ENCODE measurements around the gene GAA. TPM values are rescaled to one million over a fixed set of nuclear protein-coding genes. Genes with fewer than 3 reads are reported as not detected.

GAA gene
- total and polyA plus RNA-seq, 2 of the 13 experiments (the other 11 are each of a cell fraction or from before 2014, with no cell fraction given): 21.6 to 36.4 TPM

DNA sequence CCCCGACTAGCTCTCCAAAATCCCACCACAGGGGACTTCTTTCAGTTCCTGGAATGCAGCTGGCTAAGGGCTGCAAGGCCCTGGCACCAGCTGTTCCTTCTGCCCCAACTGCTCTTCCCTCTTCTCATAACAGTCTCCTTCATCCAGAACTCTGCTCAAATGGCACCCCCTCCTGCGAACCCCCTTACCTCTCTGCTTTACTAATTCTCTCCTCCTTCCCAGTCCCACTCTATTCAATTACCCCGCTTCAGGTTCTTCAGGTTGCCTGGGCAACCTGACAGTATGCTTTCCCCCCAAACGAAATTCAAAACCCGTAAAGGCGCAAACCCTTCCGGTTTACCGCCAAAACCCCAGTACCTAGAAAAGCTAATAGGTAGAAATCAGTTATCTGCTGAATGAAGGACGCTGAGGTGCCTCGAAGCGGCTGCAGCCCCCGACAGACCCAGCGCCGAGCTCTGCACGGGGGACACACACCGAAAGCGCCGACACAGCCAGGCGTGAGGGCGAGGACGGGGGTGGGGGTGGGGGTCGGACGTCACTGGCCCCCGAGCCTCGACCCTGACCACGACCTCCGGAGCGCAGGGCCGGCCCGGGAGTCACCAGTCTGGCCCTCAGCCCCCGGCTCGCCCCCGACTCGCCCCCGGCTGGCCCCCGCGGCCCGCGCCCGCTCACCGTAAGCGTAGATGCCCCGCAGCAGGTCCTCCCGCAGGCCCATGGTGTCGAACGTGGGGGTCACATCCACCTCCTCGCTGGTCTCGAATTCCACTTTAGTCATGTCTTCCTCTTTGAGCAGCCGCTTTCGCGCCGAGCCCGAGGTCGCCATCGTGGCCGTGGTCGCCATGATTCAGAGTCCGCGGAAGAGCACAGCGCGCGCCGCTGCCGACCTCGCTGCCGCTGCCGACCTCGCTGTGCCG is 45.0 kb downstream of the GAA start (continued):
- TF ChIP-seq, protein P1, sequence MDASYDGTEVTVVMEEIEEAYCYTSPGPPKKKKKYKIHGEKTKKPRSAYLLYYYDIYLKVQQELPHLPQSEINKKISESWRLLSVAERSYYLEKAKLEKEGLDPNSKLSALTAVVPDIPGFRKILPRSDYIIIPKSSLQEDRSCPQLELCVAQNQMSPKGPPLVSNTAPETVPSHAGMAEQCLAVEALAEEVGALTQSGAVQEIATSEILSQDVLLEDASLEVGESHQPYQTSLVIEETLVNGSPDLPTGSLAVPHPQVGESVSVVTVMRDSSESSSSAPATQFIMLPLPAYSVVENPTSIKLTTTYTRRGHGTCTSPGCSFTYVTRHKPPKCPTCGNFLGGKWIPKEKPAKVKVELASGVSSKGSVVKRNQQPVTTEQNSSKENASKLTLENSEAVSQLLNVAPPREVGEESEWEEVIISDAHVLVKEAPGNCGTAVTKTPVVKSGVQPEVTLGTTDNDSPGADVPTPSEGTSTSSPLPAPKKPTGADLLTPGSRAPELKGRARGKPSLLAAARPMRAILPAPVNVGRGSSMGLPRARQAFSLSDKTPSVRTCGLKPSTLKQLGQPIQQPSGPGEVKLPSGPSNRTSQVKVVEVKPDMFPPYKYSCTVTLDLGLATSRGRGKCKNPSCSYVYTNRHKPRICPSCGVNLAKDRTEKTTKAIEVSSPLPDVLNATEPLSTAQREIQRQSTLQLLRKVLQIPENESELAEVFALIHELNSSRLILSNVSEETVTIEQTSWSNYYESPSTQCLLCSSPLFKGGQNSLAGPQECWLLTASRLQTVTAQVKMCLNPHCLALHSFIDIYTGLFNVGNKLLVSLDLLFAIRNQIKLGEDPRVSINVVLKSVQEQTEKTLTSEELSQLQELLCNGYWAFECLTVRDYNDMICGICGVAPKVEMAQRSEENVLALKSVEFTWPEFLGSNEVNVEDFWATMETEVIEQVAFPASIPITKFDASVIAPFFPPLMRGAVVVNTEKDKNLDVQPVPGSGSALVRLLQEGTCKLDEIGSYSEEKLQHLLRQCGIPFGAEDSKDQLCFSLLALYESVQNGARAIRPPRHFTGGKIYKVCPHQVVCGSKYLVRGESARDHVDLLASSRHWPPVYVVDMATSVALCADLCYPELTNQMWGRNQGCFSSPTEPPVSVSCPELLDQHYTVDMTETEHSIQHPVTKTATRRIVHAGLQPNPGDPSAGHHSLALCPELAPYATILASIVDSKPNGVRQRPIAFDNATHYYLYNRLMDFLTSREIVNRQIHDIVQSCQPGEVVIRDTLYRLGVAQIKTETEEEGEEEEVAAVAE (CRISPR knock-in tag; IDR thresholded peaks at IDR 0.05; ENCODE audit: borderline replicate concordance): no peak
- TF ChIP-seq ZBTB8A (CRISPR knock-in tag; IDR thresholded peaks at IDR 0.05; ENCODE audit: borderline replicate concordance, low read depth) (no peak), TGIF2 (CRISPR knock-in tag; IDR thresholded peaks at IDR 0.05) (0 out of 2 replicates have a peak, but pooled peaks have one; percentile 6), ZNF274 (CRISPR knock-in tag; IDR thresholded peaks at IDR 0.05) (no peak; the same call in 1 of the 2 replicates), PCBP2 (optimal IDR thresholded peaks at IDR 0.05; ENCODE audit: low read depth, low read length, poor library complexity, severe bottlenecking) (no peak), ZNF510 (CRISPR knock-in tag; IDR thresholded peaks at IDR 0.05; ENCODE audit: low read depth) (0 out of 2 replicates have a peak, but pooled peaks have one; percentile 17), ZNF547 (CRISPR knock-in tag; IDR thresholded peaks at IDR 0.05) (peak; percentile 66; the same call in 1 of the 2 replicates), ZNF138 (CRISPR knock-in tag; IDR thresholded peaks at IDR 0.05; ENCODE audit: low read depth) (no peak; the same call in 1 of the 2 replicates), CBX1 (IDR thresholded peaks at IDR 0.05; ENCODE audit: low read depth) (no peak), ATF7-NPFF (CRISPR knock-in tag; IDR thresholded peaks at IDR 0.05; ENCODE audit: low read depth) (no peak), PAWR (CRISPR knock-in tag; IDR thresholded peaks at IDR 0.05; ENCODE audit: borderline replicate concordance) (no peak), GPN1 (CRISPR knock-in tag; IDR thresholded peaks at IDR 0.05; ENCODE audit: borderline replicate concordance) (peak; percentile 87; the same call in 1 of the 2 replicates), SP2 (CRISPR knock-in tag; IDR thresholded peaks at IDR 0.05) (0 out of 2 replicates have a peak, but pooled peaks have one; percentile 37), ZNF761 (CRISPR knock-in tag; conservative IDR thresholded peaks at IDR 0.05) (0 out of 2 replicates have a peak, but pooled peaks have one; percentile 8), NR2C2 (CRISPR knock-in tag; IDR thresholded peaks at IDR 0.05; ENCODE audit: borderline replicate concordance) (no peak), MTF2 (CRISPR knock-in tag; IDR thresholded peaks at IDR 0.05; ENCODE audit: borderline replicate concordance) (0 out of 2 replicates have a peak, but pooled peaks have one; percentile 72), ZNF496 (CRISPR knock-in tag; IDR thresholded peaks at IDR 0.05; ENCODE audit: insufficient replicate concordance) (no peak)
- TF ChIP-seq, protein P2, sequence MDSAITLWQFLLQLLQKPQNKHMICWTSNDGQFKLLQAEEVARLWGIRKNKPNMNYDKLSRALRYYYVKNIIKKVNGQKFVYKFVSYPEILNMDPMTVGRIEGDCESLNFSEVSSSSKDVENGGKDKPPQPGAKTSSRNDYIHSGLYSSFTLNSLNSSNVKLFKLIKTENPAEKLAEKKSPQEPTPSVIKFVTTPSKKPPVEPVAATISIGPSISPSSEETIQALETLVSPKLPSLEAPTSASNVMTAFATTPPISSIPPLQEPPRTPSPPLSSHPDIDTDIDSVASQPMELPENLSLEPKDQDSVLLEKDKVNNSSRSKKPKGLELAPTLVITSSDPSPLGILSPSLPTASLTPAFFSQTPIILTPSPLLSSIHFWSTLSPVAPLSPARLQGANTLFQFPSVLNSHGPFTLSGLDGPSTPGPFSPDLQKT (CRISPR knock-in tag; IDR thresholded peaks at IDR 0.05; ENCODE audit: borderline replicate concordance): 0 out of 2 replicates have a peak, but pooled peaks have one; percentile 26
- TF ChIP-seq, protein P3, sequence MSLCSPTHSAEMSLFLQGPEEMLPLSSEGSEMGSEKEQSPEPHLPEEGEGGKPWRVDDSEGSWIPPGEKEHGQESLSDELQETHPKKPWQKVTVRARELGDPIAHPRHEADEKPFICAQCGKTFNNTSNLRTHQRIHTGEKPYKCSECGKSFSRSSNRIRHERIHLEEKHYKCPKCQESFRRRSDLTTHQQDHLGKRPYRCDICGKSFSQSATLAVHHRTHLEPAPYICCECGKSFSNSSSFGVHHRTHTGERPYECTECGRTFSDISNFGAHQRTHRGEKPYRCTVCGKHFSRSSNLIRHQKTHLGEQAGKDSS (CRISPR knock-in tag; IDR thresholded peaks at IDR 0.05; ENCODE audit: borderline replicate concordance, low read depth): no peak
- TF ChIP-seq, protein P4, sequence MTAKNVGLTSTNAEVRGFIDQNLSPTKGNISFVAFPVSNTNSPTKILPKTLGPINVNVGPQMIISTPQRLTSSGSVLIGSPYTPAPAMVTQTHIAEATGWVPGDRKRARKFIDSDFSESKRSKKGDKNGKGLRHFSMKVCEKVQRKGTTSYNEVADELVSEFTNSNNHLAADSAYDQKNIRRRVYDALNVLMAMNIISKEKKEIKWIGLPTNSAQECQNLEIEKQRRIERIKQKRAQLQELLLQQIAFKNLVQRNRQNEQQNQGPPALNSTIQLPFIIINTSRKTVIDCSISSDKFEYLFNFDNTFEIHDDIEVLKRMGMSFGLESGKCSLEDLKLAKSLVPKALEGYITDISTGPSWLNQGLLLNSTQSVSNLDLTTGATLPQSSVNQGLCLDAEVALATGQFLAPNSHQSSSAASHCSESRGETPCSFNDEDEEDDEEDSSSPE (CRISPR knock-in tag; IDR thresholded peaks at IDR 0.05): no peak

All from HepG2 (cell line).